Brain microvascular endothelial cell (primary cell): ENCODE results near the gene CCDC80.
A peak's percentile ranks its signal among the peaks of the same experiment; 100 is the strongest.

Source experiments
- DNase-seq: peaks from one replicate; pipeline ENCODE4 v3.0.0-alpha.2; 2020
- H3K27ac ChIP-seq: fragments of 250-450 bp; sonication (Bioruptor Pico); 2 replicates; pipeline ENCODE4 v1.5.1; 2020; ENCODE audit warnings: mild to moderate bottlenecking, moderate library complexity
- H3K27me3 ChIP-seq: fragments of 250-450 bp; sonication (Bioruptor Pico); replicated peaks from 2 replicates; pipeline ENCODE4 v1.5.1; 2020; ENCODE audit warnings: mild to moderate bottlenecking
- H3K36me3 ChIP-seq: fragments of 250-450 bp; sonication (Bioruptor Pico); replicated peaks from 2 replicates; pipeline ENCODE4 v1.5.1; 2020; ENCODE audit warnings: mild to moderate bottlenecking
- H3K4me3 ChIP-seq: 2 replicates; pipeline ENCODE4 v1.5.1; 2011; ENCODE audit warnings: low read depth, mild to moderate bottlenecking, control low read depth, low read length, moderate library complexity
- CTCF ChIP-seq: IDR thresholded peaks from 2 replicates; pipeline ENCODE4 v1.5.1; 2011; ENCODE audit warnings: low read depth, mild to moderate bottlenecking, moderate library complexity, low read length, control low read depth, inconsistent platforms; ENCODE audit errors: missing control alignments
- in situ Hi-C: cut with HindIII; loops from 2 replicates; pipeline ENCODE4 v1.10.0; 2017; ENCODE audit warnings: low sequenced_read_pairs, low pct_ligation_motif_present

CCDC80 gene

DNA sequence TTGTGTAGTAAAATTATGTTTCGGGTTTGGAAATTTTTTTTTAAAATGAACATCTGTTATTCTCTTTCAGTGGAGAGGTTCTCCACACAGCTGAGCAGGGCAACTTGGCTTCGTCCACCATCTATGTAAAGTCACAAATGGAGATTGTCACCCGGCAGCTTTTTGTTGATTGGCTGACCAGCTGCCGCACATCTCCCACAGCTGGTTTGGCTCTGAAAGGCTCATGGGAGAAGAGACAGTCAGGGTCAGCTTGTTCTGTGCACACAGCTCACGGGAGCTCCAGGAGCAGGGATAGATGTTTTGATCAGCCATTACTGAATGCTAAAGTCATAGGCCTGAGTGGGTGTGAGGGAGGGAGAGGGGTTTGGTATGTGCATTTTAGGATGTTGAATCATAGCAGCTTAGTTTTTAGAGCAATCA, 12.9 kb upstream of the CCDC80 start:
- peak overlapping the region; percentile 99 for H3K27ac ChIP-seq
- no peak for TF ChIP-seq CTCF
- H3K4me3 ChIP-seq: peak overlapping the region; percentile 4
- H3K27me3 ChIP-seq: no peaks in the 10 kb centered on the region
- peak; percentile 97 for DNase-seq
- in situ Hi-C loops: no loop called here
- H3K36me3 ChIP-seq: no peaks in the 10 kb centered on the region

- H3K27ac ChIP-seq: peak overlapping the region; percentile 99
These were observed 12.4 kb upstream of the CCDC80 start for GRCh38 chr3:112653209-112653871.

GRCh38 chr3:112651516-112651915, 10.6 kb upstream of the CCDC80 start:
- Histone ChIP-seq H3K27me3 (no peaks in the 10 kb centered on the region), H3K36me3 (no peaks in the 10 kb centered on the region), H3K4me3 (no peak overlapping the region), H3K27ac (peak overlapping the region; percentile 52)
- in situ Hi-C loops: no loop called here
- no peak for TF ChIP-seq CTCF
- no peak for DNase-seq

More at GRCh38 chr3:112653209-112653871, 12.4 kb upstream of the CCDC80 start:
- Histone ChIP-seq H3K4me3 (no peak overlapping the region), H3K27me3 (no peaks in the 10 kb centered on the region), H3K36me3 (no peaks in the 10 kb centered on the region)
- peak; percentile 97 for DNase-seq
- TF ChIP-seq CTCF: no peak
- in situ Hi-C loops: no loop called here

DNA sequence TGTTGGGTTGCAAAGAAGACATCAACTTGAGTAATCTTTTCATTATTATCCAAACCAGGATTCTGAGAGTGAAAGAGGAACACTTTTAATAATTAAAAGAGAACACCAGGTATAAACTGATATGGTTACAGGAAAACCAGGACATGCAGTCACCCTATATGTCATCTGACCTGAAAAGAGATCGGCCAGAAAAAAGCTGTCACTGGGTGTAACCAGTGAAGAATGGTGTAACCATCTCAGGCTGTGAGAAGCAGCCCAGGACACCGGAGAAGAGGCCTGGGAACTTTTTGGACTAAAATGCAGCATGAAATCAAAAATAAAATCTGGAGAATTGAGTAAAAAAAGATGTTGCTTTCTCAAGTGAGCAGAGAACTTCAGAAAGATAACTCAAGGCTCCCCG, 10.1 kb upstream of the CCDC80 start:
- Histone ChIP-seq H3K27ac (peak overlapping the region; percentile 52), H3K27me3 (no peaks in the 10 kb centered on the region), H3K36me3 (no peaks in the 10 kb centered on the region), H3K4me3 (no peak overlapping the region)
- in situ Hi-C loops: no loop called here
- no peak for TF ChIP-seq CTCF
- no peak for DNase-seq

GRCh38 chr3:112650482-112650881, 9.5 kb upstream of the CCDC80 start:
- Histone ChIP-seq H3K4me3 (no peak overlapping the region), H3K36me3 (no peaks in the 10 kb centered on the region), H3K27me3 (no peaks in the 10 kb centered on the region), H3K27ac (peak overlapping the region; percentile 52)
- in situ Hi-C loops: no loop called here
- TF ChIP-seq CTCF: no peak
- no peak for DNase-seq

DNA sequence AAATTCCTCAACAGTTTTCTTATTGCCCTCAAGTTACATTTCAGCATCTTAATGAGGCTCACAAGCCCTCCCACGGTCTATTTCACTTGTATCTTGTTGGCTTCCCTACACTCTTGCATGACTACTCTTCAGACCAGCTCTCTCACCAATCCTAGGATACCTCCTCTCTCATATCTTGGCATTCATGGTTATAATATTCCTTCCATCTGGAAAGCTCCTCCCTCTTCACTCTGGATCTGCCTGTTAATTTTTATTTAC, 8.5 kb upstream of the CCDC80 start:
- Histone ChIP-seq H3K4me3 (no peak overlapping the region), H3K36me3 (no peaks in the 10 kb centered on the region), H3K27ac (peak overlapping the region; percentile 73), H3K27me3 (no peaks in the 10 kb centered on the region)
- DNase-seq: no peak
- in situ Hi-C loops: no loop called here
- TF ChIP-seq CTCF: no peak
